HepG2 (cell line): Measurements from ENCODE around the gene MYO9A. TPM values are rescaled to one million over a fixed set of nuclear protein-coding genes. Genes with fewer than 3 reads are reported as not detected.

ENCODE experiments used
- EHMT2 ChIP-seq: fragments of 200-600 bp; sonication (generic); IDR thresholded peaks from 2 replicates; pipeline ENCODE4 v1.7.0; 2017; ENCODE audit warnings: antibody characterized with exemption, low read depth, low read length, borderline replicate concordance
- KLF11 ChIP-seq: IDR thresholded peaks from 2 replicates; pipeline ENCODE4 v1.6.1; 2016; ENCODE audit warnings: missing compliant biosample characterization
- MBD4 ChIP-seq: IDR thresholded peaks from 2 replicates; pipeline ENCODE4 v1.6.1; 2012; ENCODE audit warnings: low read length, inconsistent platforms, borderline replicate concordance
- PHB2 ChIP-seq: fragments of 450-650 bp; IDR thresholded peaks from 2 replicates; pipeline ENCODE4 v1.6.1; 2018; ENCODE audit not compliant: partially characterized antibody
- PITX1 ChIP-seq: sonication (generic); formaldehyde crosslinking; IDR thresholded peaks from 2 replicates; pipeline ENCODE4 v1.5.1; 2020; ENCODE audit warnings: mild to moderate bottlenecking, missing genetic modification reagents
- RAD21 ChIP-seq: fragments of 450-650 bp; formaldehyde crosslinking; IDR thresholded peaks from 2 replicates; pipeline ENCODE4 v1.5.0; 2020; ENCODE audit warnings: mild to moderate bottlenecking
- RFXAP ChIP-seq: sonication (generic); formaldehyde crosslinking; IDR thresholded peaks from 2 replicates; pipeline ENCODE4 v1.4.0; 2020; ENCODE audit warnings: missing genetic modification reagents, borderline replicate concordance
- SOX6 ChIP-seq, 2 experiments: fragments of 450-650 bp in 1 of 2; sonication (generic) in 1 of 2; formaldehyde crosslinking in 1 of 2; IDR thresholded peaks; 2 replicates each; pipeline versions ENCODE4 v1.4.0 to v1.6.1; 2017 to 2020; ENCODE audit warnings: antibody characterized with exemption in 1 of 2, mild to moderate bottlenecking in 1 of 2, missing genetic modification reagents in 1 of 2
- ZKSCAN5 ChIP-seq: sonication (generic); formaldehyde crosslinking; IDR thresholded peaks from 2 replicates; pipeline ENCODE4 v1.5.1; 2020; ENCODE audit warnings: mild to moderate bottlenecking, missing genetic modification reagents
- ZNF329 ChIP-seq: sonication (generic); formaldehyde crosslinking; IDR thresholded peaks from 2 replicates; pipeline ENCODE4 v1.9.0; 2021; ENCODE audit warnings: low read depth, mild to moderate bottlenecking, missing genetic modification reagents
- ZNF496 ChIP-seq: sonication (generic); formaldehyde crosslinking; IDR thresholded peaks from 2 replicates; pipeline ENCODE4 v1.8.1; 2023; ENCODE audit warnings: mild to moderate bottlenecking, moderate library complexity, missing genetic modification reagents; ENCODE audit not compliant: insufficient replicate concordance
- polyA plus RNA-seq, 8 experiments: library from polyadenylated mRNA; depleted of rRNA in 3 of 8; stranded (reverse) in 7 of 8; unstranded in 1 of 8; fragments of >200 nt; fragmentation: Illumina TruSeq in 4 of 8; extraction: Trizol in 4 of 8; gene quantifications; 2 replicates each; pipeline versions ENCODE4 v1.2.1 to v1.2.3, GENCODE V29; 2011 to 2016; ENCODE audit warnings: low read depth in 4 of 8, missing spikeins in 1 of 8, mixed read lengths in 1 of 8; ENCODE audit not compliant: insufficient read depth in 1 of 8
- total RNA-seq, 5 experiments: library from RNA; depleted of rRNA; stranded (reverse); fragments of >200 nt; fragmentation: Illumina TruSeq; extraction: Trizol; gene quantifications; 2 replicates each; pipeline ENCODE4 v1.2.3, GENCODE V29; 2016; ENCODE audit warnings: low read depth in 1 of 5
- TF ChIP-seq, protein P1 (sequence below): sonication (generic); formaldehyde crosslinking; IDR thresholded peaks from 2 replicates; pipeline ENCODE4 v1.4.0; 2020; ENCODE audit warnings: mild to moderate bottlenecking, missing genetic modification reagents
- TF ChIP-seq, protein P2 (sequence below): sonication (generic); formaldehyde crosslinking; conservative IDR thresholded peaks from 2 replicates; pipeline ENCODE4 v1.8.0; 2022; ENCODE audit warnings: mild to moderate bottlenecking, moderate library complexity, missing genetic modification reagents
- TF ChIP-seq, protein P3 (sequence below): sonication (generic); formaldehyde crosslinking; IDR thresholded peaks from 2 replicates; pipeline ENCODE4 v1.4.0; 2020; ENCODE audit warnings: missing genetic modification reagents, borderline replicate concordance
- TF ChIP-seq, protein P4 (sequence below): sonication (generic); formaldehyde crosslinking; IDR thresholded peaks from 2 replicates; pipeline ENCODE4 v1.5.0; 2020; ENCODE audit warnings: missing genetic modification reagents
- TF ChIP-seq, protein P5 (sequence below): sonication (generic); formaldehyde crosslinking; IDR thresholded peaks from 2 replicates; pipeline ENCODE4 v1.5.0; 2020; ENCODE audit warnings: missing genetic modification reagents

MYO9A gene
- total and polyA plus RNA-seq, 2 of the 13 experiments (the other 11 are each of a cell fraction or from before 2014, with no cell fraction given) = 4.8 to 15.3 TPM

DNA sequence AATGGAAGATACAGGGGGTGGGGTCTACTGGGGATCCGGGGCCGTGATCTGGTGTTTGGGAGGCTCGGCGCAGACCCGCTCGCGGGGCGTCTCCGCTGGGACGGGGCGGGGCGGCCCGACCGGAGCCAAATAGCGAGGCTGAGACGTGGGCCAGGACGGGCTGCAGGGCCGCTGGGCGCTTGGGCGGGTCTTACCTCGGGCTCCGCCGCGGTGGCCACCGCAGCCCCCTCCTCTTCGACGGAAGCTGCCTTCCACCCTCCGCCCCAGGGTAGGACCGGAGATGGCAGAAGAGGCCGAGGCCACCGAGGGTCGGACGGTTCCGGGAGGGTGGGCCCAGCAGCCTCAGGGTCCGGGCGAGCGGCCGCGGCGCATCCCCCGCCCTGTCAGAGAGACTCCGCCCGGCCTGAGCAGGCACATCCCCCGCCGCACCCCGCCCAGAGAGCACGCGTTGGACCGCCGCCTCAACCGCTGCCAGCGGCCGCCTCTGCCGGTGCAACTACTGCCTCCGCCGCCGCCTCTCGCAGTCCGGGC is 399 bp downstream of the MYO9A start (continued):
- TF ChIP-seq, protein P1, sequence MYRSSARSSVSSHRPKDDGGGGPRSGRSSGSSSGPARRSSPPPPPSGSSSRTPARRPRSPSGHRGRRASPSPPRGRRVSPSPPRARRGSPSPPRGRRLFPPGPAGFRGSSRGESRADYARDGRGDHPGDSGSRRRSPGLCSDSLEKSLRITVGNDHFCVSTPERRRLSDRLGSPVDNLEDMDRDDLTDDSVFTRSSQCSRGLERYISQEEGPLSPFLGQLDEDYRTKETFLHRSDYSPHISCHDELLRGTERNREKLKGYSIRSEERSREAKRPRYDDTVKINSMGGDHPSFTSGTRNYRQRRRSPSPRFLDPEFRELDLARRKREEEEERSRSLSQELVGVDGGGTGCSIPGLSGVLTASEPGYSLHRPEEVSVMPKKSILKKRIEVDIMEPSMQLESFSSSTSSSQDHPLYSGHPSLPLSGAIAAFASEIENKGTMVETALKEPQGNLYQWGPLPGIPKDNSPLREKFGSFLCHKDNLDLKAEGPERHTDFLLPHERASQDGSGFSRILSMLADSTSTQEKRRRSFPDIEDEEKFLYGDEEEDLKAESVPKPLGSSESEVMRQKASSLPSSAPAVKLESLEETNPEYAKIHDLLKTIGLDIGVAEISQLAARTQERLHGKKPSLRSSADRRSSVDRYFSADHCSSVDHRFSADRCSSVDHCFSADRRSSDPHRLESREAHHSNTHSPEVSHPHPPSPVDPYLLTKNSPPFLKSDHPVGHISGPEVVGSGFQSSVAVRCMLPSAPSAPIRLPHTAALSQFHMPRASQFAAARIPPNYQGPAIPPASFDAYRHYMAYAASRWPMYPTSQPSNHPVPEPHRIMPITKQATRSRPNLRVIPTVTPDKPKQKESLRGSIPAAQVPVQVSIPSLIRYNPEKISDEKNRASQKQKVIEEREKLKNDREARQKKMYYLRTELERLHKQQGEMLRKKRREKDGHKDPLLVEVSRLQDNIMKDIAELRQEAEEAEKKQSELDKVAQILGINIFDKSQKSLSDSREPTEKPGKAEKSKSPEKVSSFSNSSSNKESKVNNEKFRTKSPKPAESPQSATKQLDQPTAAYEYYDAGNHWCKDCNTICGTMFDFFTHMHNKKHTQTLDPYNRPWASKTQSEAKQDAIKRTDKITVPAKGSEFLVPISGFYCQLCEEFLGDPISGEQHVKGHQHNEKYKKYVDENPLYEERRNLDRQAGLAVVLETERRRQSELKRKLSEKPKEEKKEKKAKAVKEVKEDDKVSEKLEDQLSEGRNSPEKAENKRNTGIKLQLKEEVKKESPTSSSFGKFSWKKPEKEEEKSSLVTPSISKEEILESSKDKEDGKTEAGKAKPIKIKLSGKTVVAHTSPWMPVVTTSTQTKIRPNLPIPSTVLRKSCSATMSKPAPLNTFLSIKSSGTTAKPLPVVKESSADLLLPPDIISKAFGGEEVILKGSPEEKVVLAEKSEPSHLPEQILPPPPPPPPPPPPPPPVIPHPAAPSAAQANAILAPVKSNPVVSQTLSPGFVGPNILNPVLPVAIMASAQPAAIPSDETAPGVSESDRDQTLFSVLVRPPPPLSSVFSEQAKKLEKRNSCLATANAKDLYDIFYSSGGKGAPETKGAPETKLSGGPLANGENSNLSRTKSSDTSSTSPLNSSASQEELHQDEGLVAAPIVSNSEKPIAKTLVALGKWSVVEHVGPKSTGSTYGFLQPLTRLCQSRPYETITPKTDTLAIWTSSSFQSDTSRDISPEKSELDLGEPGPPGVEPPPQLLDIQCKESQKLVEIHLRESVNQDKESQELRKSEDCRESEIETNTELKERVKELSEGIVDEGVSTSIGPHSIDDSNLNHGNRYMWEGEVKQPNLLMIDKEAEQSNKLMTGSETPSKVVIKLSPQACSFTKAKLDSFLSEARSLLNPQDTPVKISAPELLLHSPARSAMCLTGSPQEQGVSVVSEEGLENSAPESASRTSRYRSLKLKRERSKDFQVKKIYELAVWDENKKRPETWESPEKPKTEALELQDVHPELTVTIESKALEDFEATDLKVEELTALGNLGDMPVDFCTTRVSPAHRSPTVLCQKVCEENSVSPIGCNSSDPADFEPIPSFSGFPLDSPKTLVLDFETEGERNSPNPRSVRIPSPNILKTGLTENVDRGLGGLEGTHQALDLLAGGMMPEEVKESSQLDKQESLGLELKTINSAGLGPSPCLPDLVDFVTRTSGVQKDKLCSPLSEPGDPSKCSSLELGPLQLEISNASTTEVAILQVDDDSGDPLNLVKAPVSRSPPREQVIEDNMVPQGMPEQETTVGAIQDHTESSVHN (CRISPR knock-in tag) = no peak
- no peak for TF ChIP-seq SOX6 (IDR thresholded peaks at IDR 0.05)
- peak; percentile 39 for TF ChIP-seq SOX6 (CRISPR knock-in tag; IDR thresholded peaks at IDR 0.05)
- TF ChIP-seq RAD21 (CRISPR knock-in tag) = no peak; the same call in 1 of the 2 replicates
- no peak for TF ChIP-seq ZNF329 (CRISPR knock-in tag)
- TF ChIP-seq PITX1 (CRISPR knock-in tag) = no peak
- TF ChIP-seq, protein P2, sequence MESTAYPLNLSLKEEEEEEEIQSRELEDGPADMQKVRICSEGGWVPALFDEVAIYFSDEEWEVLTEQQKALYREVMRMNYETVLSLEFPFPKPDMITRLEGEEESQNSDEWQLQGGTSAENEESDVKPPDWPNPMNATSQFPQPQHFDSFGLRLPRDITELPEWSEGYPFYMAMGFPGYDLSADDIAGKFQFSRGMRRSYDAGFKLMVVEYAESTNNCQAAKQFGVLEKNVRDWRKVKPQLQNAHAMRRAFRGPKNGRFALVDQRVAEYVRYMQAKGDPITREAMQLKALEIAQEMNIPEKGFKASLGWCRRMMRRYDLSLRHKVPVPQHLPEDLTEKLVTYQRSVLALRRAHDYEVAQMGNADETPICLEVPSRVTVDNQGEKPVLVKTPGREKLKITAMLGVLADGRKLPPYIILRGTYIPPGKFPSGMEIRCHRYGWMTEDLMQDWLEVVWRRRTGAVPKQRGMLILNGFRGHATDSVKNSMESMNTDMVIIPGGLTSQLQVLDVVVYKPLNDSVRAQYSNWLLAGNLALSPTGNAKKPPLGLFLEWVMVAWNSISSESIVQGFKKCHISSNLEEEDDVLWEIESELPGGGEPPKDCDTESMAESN = peak; percentile 35; the same call in 1 of the 2 replicates
- TF ChIP-seq RFXAP (CRISPR knock-in tag) = no peak; the same call in 1 of the 2 replicates
- TF ChIP-seq, protein P3, sequence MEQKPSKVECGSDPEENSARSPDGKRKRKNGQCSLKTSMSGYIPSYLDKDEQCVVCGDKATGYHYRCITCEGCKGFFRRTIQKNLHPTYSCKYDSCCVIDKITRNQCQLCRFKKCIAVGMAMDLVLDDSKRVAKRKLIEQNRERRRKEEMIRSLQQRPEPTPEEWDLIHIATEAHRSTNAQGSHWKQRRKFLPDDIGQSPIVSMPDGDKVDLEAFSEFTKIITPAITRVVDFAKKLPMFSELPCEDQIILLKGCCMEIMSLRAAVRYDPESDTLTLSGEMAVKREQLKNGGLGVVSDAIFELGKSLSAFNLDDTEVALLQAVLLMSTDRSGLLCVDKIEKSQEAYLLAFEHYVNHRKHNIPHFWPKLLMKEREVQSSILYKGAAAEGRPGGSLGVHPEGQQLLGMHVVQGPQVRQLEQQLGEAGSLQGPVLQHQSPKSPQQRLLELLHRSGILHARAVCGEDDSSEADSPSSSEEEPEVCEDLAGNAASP = peak; percentile 16; the same call in 1 of the 2 replicates
- TF ChIP-seq, protein P4, sequence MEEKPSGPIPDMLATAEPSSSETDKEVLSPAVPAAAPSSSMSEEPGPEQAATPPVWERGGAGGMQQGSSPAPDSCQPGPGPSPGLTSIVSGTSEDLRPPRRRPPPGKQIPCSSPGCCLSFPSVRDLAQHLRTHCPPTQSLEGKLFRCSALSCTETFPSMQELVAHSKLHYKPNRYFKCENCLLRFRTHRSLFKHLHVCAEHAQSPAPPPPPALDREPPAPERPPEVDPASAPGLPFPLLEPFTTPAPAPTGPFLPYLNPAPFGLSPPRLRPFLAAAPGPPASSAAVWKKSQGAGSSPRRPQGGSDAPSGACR (CRISPR knock-in tag) = no peak
- no peak; the same call in 1 of the 2 replicates for TF ChIP-seq KLF11
- no peak for TF ChIP-seq MBD4
- TF ChIP-seq, protein P5, sequence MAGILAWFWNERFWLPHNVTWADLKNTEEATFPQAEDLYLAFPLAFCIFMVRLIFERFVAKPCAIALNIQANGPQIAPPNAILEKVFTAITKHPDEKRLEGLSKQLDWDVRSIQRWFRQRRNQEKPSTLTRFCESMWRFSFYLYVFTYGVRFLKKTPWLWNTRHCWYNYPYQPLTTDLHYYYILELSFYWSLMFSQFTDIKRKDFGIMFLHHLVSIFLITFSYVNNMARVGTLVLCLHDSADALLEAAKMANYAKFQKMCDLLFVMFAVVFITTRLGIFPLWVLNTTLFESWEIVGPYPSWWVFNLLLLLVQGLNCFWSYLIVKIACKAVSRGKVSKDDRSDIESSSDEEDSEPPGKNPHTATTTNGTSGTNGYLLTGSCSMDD (CRISPR knock-in tag) = no peak
- no peak for TF ChIP-seq ZNF496 (CRISPR knock-in tag)
- no peak for TF ChIP-seq ZKSCAN5
- no peak for TF ChIP-seq EHMT2
- TF ChIP-seq PHB2 = no peak
